ENCODE results near the gene TSPAN9.

The TSPAN9 gene

GRCh38 chr12:3164454-3165077 is 87.4 kb downstream of the TSPAN9 start:
- DNase-seq (ENCODE audit: low read depth) = no peak

- DNase-seq (ENCODE audit: low read depth) = no peak
Measured at GRCh38 chr12:3165078-3165980, 88.2 kb downstream of the TSPAN9 start.

- DNase-seq (ENCODE audit: low read depth) = no peak
Measured at GRCh38 chr12:3167636-3168035, 90.5 kb downstream of the TSPAN9 start.

GRCh38 chr12:3168223-3169221 is 91.3 kb downstream of the TSPAN9 start:
- peak; percentile 97 for DNase-seq (ENCODE audit: low read depth)

- DNase-seq (ENCODE audit: low read depth) = peak; percentile 90
Measured at GRCh38 chr12:3170423-3171194, 93.4 kb downstream of the TSPAN9 start.

GRCh38 chr12:3171195-3171591 is 94.0 kb downstream of the TSPAN9 start:
- no peak for DNase-seq (ENCODE audit: low read depth)

GRCh38 chr12:3172124-3173007 is 95.2 kb downstream of the TSPAN9 start:
- no peak for DNase-seq (ENCODE audit: low read depth)

GRCh38 chr12:3173008-3173553 is 95.9 kb downstream of the TSPAN9 start:
- no peak for DNase-seq (ENCODE audit: low read depth)

- DNase-seq (ENCODE audit: low read depth) = no peak
Measured at GRCh38 chr12:3173912-3174311, 96.7 kb downstream of the TSPAN9 start.

GRCh38 chr12:3175238-3175637 is 98.1 kb downstream of the TSPAN9 start:
- DNase-seq (ENCODE audit: low read depth) = no peak

- DNase-seq (ENCODE audit: low read depth) = no peak
Measured at GRCh38 chr12:3176754-3177153, 99.6 kb downstream of the TSPAN9 start.

GRCh38 chr12:3177778-3178425 is 100.7 kb downstream of the TSPAN9 start:
- DNase-seq (ENCODE audit: low read depth) = no peak

- no peak for DNase-seq (ENCODE audit: low read depth)
Measured at GRCh38 chr12:3178671-3179313, 101.6 kb downstream of the TSPAN9 start.

- no peak for DNase-seq (ENCODE audit: low read depth)
Measured at GRCh38 chr12:3179731-3180130, 102.6 kb downstream of the TSPAN9 start.

GRCh38 chr12:3182426-3182825 is 105.2 kb downstream of the TSPAN9 start:
- no peak for DNase-seq (ENCODE audit: low read depth)

- no peak for DNase-seq (ENCODE audit: low read depth)
Measured at GRCh38 chr12:3184485-3184884, 107.3 kb downstream of the TSPAN9 start.

- DNase-seq (ENCODE audit: low read depth) = no peak
Measured at GRCh38 chr12:3185260-3185870, 108.2 kb downstream of the TSPAN9 start.

- no peak for DNase-seq (ENCODE audit: low read depth)
Measured at GRCh38 chr12:3186546-3187215, 109.5 kb downstream of the TSPAN9 start.

All from non-pigmented ciliary epithelial cell (primary cell).